ENCODE measurements around the gene B4GALNT4.
"Not testable (repeated sequence)": the region's sequence is repeated elsewhere in the genome, so short reads cannot be mapped to it uniquely, and the experiment has no call there.

Gene B4GALNT4

GRCh38 chr11:405954-406795, 36.9 kb downstream of the B4GALNT4 start:
- DNase-seq (ENCODE audit: low read depth, low spot score): no peak

GRCh38 chr11:406796-407650, 37.7 kb downstream of the B4GALNT4 start:
- DNase-seq (ENCODE audit: low read depth, low spot score): peak; percentile 26

- DNase-seq (ENCODE audit: low read depth, low spot score): no peak
Measured at GRCh38 chr11:407651-408123, 38.4 kb downstream of the B4GALNT4 start.

GRCh38 chr11:408154-409007, 39.1 kb downstream of the B4GALNT4 start:
- no peak for DNase-seq (ENCODE audit: low read depth, low spot score)

GRCh38 chr11:409008-409599, 39.8 kb downstream of the B4GALNT4 start:
- DNase-seq (ENCODE audit: low read depth, low spot score): no peak

- no peak for DNase-seq (ENCODE audit: low read depth, low spot score)
Measured at GRCh38 chr11:409600-410483, 40.5 kb downstream of the B4GALNT4 start.

- not testable (repeated sequence) for DNase-seq (ENCODE audit: low read depth, low spot score)
Measured at GRCh38 chr11:410711-411110, 41.4 kb downstream of the B4GALNT4 start.

GRCh38 chr11:411520-411919, 42.2 kb downstream of the B4GALNT4 start:
- not testable (repeated sequence) for DNase-seq (ENCODE audit: low read depth, low spot score)

GRCh38 chr11:412641-413119, 43.4 kb downstream of the B4GALNT4 start:
- no peak for DNase-seq (ENCODE audit: low read depth, low spot score)

GRCh38 chr11:413120-414081, 44.1 kb downstream of the B4GALNT4 start:
- DNase-seq (ENCODE audit: low read depth, low spot score): no peak

GRCh38 chr11:414318-414857, 45.1 kb downstream of the B4GALNT4 start:
- no peak for DNase-seq (ENCODE audit: low read depth, low spot score)

GRCh38 chr11:415640-416041, 46.3 kb downstream of the B4GALNT4 start:
- DNase-seq (ENCODE audit: low read depth, low spot score): no peak

- DNase-seq (ENCODE audit: low read depth, low spot score): no peak
Measured at GRCh38 chr11:416051-416756, 46.9 kb downstream of the B4GALNT4 start.

- DNase-seq (ENCODE audit: low read depth, low spot score): no peak
Measured at GRCh38 chr11:416757-417621, 47.7 kb downstream of the B4GALNT4 start.

- no peak for DNase-seq (ENCODE audit: low read depth, low spot score)
Measured at GRCh38 chr11:417652-418342, 48.5 kb downstream of the B4GALNT4 start.

Measured in smooth muscle cell of the brain vasculature (primary cell).